ENCODE measurements around the gene PCK2.
"Not testable (repeated sequence)": the region's sequence is repeated elsewhere in the genome, so short reads cannot be mapped to it uniquely, and the experiment has no call there.

The PCK2 gene

DNA sequence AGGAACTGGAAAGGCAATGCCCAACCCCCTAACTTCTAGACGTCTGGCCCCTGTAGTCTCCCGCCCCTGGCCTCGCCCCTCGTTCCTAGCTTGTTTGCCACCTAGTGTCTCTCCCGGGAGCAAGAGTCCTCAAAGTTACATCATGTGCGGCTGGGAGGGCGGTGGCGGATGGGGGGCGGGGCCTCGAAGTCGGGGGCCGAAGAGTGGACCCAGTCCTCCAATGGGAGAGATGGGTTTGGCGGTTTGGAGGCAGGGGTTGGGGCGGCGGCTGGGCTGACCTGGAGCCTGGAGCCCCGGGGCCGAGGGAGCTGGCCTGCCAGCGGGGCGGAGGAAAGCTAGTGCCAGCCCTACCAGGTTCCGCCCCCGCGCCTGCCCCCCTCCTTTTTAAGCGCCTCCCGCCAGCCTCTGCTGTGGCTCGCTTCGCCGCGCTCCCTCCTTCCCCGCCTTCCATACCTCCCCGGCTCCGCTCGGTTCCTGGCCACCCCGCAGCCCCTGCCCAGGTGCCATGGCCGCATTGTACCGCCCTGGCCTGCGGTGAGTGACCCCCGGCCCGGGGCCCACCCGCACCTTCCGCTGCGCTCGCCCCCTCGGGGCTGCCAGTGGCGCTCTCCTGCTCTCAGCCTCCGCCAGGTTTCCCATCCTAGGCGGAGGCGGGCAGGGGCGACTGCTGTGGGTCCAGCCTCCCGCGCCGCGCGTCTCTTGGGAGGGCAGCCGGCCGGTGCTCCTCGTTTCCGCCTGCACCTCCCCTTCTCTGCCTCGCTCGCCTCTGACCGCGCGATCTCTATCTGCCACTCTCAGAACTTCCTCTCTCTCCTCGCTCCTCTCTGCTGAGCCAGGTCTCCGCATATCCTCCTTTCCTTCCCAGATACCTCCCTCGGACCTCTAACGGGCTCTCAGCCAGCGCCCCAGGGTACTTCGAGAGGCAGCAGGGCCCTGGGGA, at the start of gene PCK2:
Gene PCK2 (plus strand): TSS at position 411 of the 940 bp plus-strand sequence. CDS start 95 bp downstream, at position 506.
- DNase-seq, result peak; percentile 75

DNA sequence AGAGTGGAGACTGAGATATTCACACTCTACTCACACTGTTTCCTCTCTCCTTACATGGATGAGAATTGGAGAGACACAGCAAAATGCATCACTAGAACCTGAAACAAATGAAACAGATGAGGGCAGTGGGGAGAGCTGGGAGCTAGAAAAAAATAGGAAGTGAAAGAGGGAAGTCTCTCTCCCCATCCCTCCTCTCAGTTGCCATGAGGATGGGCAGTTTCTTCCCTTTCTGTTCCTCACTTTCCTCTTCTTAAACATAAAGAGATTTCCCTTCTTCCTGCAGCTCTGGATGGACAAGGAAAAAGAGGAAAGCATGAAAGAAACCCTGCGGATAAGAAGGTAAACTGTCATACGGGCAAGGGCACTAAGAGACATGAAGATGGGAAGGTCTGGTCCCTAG, 45.1 kb upstream of the PCK2 start:
- DNase-seq, result not testable (repeated sequence)

GRCh38 chr14:24050753-24051152, 43.4 kb upstream of the PCK2 start:
- not testable (repeated sequence) for DNase-seq

- no peak for DNase-seq
Observed at GRCh38 chr14:24051176-24051788, 42.8 kb upstream of the PCK2 start.

- DNase-seq, result peak; percentile 57
Observed at GRCh38 chr14:24051789-24052655, 42.1 kb upstream of the PCK2 start, which contains the start of gene CARMIL3. TSS of gene CARMIL3 (plus strand) at chr14:24052009. CDS start at chr14:24052154, 145 bp downstream.

- DNase-seq, result peak; percentile 47
Observed at GRCh38 chr14:24052656-24053547, 41.2 kb upstream of the PCK2 start.

DNA sequence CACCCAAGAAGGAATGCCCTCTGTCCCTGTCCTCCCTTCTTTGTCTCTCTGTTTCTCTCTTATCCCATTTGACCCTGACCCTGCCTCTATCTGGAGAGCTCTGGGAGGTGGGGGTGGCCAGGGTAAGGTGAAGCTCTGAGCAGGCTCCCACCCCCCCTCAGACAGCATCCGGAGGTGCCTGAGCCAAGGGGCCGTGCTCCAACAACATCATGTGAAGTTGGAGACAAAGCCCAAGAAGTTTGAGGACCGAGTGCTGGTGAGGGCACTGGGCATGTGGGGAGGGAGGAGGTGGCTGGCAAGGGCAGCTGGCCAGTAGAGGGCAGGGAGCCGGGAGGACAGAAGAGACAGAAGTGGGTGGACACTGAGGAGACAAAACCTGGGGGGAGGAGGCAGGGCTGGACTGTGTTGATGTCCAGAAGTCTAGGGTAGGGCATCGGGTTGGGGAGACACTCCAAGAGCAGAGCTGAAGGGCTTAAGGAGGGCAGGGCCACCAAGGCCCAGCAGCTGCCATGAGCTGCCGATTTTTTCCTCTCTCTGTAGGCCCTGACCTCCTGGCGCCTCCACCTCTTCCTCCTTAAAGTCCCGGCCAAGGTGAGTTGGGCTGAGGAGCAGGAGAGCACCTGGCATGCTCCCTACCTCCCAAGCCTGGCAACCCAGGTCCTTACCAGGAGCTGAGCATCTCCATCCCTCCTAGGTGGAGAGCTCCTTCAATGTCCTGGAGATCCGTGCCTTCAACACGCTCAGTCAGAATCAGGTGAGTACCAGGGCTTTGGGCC, 40.4 kb upstream of the PCK2 start:
- no peak for DNase-seq

DNA sequence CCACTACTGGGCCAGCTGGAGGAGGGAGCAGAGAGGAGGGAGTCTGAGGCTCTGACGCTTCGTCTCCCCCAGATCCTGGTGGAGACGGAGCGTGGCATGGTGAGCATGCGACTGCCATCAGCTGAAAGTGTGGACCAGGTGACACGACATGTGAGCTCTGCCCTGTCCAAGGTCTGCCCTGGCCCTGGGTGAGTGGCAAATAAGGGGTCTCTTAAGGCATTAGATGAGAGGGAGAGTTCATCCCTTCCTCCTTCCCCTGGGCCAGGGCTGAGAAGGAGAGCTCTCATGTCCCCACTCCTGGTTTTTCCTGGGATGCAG, 39.8 kb upstream of the PCK2 start:
- DNase-seq, result no peak

DNA sequence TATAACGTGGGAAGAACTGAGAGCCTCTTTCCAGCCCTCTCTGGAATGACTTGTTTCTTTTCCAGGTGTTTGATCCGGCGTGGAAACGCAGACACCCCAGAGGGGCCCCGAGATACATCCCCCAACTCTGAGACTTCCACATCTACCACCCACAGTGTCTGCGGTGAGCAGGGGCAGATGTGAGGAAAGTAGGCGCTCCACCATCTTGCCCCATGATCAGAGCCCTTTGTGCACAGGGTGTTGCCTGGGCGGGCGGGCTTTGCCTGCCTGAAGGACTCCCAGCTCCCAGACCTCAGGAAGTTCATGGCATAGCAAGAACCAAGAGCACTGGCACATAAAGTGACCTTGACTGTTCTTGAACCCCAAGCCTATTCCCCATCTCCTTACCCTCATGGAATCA, 39.5 kb upstream of the PCK2 start:
- DNase-seq, result no peak

DNA sequence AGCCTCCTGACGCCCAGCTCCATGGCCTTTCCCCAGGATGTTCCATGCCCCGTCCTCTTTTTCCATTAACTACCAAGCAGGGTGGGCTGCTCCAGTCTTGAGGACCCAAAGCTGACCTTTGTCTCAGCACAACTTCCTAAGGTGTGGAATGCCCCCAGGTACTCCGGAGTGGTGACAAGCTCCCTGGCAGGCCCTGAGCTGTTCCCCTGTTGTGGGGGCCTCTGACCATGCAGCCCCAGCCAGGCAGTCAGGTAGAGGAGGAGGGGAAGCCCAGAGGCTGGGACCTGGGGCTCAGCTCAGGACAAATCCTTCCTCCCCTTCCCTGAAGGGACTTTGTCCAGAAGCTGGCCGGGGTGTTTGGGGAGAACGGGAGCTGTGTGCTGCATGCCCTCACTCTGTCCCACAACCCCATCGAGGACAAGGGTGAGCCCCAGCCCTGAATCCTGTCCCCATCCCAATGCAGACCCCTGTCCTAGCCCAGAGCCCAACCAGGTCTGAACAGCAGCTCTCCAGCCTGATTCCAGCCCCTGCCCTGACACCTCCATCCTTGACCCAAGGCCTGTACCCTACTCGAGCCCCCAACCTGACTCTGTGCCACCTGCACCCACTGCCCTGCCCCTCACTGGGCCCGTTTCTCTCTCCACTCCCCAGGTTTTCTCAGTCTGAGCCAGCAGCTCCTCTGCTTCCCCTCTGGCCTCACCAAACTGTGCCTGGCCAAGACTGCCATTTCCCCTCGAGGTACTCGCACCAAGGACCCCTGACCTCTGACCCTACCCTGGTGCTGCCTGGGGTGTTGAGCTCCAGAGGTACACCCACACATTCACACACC, 37.9 kb upstream of the PCK2 start:
- no peak for DNase-seq

DNA sequence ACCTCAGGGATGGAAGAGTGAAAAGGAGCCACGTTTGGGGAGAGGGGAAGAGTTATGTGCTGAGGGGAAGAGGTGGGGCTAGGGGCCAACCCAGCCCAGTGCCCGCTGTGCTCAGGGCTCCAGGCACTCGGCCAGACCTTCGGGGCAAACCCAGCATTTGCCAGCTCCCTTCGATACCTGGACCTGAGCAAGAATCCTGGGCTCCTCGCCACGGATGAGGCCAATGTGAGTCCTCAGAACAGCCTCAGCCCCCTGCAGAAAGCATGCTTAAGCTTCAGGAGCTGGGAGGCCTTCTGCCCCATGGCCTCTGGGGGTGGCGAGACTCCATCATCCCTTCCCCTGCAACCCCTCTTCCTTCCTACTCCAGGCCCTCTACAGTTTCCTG, 37.3 kb upstream of the PCK2 start:
- no peak for DNase-seq

GRCh38 chr14:24057271-24057670, 36.8 kb upstream of the PCK2 start:
- DNase-seq, result no peak

DNA sequence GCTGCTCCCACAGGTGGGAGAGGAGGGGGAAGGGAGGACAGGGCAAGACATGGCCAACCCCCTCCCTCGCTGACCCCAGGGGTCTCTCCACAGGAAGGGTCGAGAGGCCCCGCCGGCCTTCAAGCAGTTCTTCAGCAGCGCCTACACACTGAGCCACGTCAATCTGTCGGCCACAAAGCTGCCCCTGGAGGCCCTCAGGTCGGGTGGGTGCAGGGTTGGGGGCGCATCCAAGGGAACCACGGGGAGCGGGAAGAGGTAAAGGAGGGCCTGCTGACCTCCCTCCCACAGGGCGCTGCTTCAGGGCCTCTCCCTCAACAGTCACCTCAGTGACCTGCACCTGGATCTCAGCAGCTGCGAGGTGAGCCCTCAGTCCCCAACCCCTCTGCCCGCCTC, 36.2 kb upstream of the PCK2 start:
- no peak for DNase-seq

DNA sequence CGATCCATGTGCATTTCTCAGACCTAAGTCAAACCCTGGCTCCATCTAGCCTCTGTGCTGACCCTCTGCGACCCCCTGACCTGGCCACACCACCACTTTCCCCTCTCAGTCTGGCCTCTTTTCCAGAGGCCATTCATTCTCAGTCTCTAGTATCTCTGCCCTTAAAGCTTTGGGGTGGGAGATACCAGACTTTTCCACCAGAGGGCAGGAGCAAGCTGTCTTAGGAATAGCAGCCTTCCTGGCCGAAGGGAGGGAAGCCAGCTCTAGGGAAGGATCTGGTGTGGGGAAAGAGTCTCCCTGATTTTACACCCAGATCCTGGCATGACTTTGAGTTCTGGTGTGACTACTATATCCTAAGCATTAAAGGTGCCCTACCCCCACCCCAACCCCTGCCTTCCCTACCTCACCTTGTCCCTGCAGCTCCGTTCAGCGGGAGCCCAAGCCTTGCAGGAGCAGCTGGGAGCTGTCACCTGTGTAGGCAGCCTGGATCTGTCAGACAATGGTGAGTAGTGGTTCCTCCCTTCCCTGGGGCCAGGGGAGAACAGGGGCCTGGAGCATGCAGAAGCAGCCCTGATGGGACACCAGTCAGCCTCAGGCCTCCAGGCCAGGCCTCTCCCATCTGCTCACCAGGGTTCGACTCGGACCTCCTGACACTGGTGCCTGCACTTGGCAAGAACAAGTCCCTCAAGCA, 35.7 kb upstream of the PCK2 start:
- peak; percentile 81 for DNase-seq

- DNase-seq, result no peak
Observed at GRCh38 chr14:24058951-24059475, 35.1 kb upstream of the PCK2 start.

DNA sequence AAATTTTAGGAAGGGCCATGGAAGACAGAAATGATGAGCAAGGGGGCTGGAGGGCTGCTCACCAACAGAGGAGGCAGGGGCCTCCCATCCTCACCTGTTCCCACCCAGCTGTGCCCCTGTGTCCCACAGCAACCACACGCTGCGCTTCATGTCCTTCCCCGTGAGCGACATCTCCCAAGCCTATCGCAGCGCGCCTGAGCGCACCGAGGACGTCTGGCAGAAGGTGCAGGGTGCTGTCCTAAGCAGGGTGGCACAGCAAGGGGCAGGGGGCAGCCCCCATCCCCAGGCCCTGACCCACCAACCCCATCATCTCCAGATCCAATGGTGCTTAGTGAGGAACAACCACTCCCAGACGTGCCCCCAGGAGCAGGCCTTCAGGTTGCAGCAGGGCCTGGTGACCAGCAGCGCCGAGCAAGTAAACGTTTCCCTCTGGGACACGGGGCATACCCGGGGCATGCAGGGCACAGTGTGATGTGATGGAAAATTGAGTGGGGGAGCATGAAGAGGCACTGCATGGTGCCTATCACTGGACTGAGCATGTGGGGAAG, 34.2 kb upstream of the PCK2 start:
- no peak for DNase-seq

DNA sequence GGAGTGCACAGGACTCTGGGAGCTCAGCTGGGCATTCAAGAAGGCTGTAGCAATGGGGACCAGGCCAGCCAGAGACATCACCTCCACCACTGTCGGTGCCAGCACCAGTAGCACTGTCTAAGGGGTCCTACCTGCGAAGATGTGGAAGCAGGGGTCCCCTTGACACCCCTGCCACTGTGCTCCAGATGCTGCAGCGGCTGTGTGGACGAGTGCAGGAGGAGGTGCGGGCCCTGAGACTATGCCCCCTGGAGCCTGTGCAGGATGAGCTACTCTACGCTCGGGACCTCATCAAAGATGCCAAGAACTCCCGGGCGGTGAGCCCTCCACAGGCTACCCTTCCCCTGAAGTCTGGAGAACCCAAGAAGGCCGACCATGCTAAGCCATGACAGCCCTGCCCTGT, 33.7 kb upstream of the PCK2 start:
- DNase-seq, result no peak

DNA sequence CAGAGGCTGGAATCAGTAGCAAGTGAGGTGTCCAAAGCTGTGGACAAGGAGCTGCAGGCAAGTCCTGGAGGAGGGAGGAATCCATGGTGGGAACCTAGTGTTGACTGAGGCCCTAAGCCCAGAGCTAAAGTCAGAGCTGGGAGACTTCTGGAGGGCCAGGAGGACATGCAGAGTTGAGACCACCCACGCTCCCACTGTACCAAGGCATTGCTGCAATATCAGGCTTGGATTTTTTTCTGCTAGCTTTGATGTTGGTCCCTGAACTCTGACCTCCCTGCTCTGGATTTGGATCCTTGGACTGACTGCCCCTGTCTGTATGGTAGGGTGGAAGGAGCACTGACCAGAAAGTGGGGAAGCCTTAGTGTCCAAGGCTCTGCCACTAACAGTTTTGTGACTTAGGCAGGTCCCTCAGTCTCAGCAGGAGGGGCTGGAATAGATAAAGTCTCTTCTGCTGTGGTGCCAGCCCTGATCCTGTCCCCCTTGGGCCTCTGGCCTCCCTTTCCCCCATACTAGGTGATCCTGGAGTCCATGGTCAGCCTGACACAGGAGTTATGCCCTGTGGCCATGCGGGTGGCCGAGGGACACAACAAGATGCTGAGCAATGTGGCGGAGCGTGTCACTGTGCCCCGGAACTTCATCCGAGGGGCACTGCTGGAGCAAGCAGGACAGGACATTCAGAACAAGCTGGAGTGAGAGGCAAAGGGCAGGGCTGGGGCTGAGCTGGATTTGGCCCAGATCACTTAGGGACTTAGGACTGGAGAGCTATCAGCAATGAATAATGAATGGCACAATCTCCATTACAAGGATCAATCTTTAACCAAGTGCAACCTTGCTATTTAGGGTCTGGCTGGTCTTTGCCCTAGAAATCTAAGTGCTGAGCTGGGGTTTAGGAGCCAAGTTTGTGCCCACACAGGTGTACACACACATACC, 32.9 kb upstream of the PCK2 start:
- no peak for DNase-seq
